Neural progenitor cell (in vitro differentiated cells): ENCODE measurements around the gene EFNA3.

ENCODE experiments used
- EZH2 ChIP-seq: fragments of 200-600 bp; sonication (generic); IDR thresholded peaks from 2 replicates; pipeline ENCODE4 v1.6.1; 2017; ENCODE audit warnings: antibody characterized with exemption, mild to moderate bottlenecking, moderate library complexity
- EZH2phosphoT487 ChIP-seq: fragments of 200-600 bp; sonication (generic); IDR thresholded peaks from 2 replicates; pipeline ENCODE4 v1.6.1; 2017; ENCODE audit warnings: antibody characterized with exemption
- TF ChIP-seq, protein P1 (sequence below): fragments of 200-600 bp; sonication (generic); IDR thresholded peaks from 2 replicates; pipeline ENCODE4 v1.5.1; 2017; ENCODE audit warnings: antibody characterized with exemption, mild to moderate bottlenecking

- TF ChIP-seq, protein P1, sequence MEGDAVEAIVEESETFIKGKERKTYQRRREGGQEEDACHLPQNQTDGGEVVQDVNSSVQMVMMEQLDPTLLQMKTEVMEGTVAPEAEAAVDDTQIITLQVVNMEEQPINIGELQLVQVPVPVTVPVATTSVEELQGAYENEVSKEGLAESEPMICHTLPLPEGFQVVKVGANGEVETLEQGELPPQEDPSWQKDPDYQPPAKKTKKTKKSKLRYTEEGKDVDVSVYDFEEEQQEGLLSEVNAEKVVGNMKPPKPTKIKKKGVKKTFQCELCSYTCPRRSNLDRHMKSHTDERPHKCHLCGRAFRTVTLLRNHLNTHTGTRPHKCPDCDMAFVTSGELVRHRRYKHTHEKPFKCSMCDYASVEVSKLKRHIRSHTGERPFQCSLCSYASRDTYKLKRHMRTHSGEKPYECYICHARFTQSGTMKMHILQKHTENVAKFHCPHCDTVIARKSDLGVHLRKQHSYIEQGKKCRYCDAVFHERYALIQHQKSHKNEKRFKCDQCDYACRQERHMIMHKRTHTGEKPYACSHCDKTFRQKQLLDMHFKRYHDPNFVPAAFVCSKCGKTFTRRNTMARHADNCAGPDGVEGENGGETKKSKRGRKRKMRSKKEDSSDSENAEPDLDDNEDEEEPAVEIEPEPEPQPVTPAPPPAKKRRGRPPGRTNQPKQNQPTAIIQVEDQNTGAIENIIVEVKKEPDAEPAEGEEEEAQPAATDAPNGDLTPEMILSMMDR: no peak
- TF ChIP-seq EZH2: peak; percentile 98
- TF ChIP-seq EZH2phosphoT487: peak; percentile 97
Measured at GRCh38 chr1:155082301-155083051, 3.8 kb downstream of the EFNA3 start.
